GM21786 (cell line): ENCODE results near the gene TBKBP1.
"Not testable (repeated sequence)": the region's sequence is repeated elsewhere in the genome, so short reads cannot be mapped to it uniquely, and the experiment has no call there.

Experiments
- ATAC-seq: cut with Tn5 transposase; IDR thresholded peaks from one replicate; pipeline ENCODE4 v1.9.1; 2021; ENCODE audit not compliant: unreplicated experiment

The TBKBP1 gene

DNA sequence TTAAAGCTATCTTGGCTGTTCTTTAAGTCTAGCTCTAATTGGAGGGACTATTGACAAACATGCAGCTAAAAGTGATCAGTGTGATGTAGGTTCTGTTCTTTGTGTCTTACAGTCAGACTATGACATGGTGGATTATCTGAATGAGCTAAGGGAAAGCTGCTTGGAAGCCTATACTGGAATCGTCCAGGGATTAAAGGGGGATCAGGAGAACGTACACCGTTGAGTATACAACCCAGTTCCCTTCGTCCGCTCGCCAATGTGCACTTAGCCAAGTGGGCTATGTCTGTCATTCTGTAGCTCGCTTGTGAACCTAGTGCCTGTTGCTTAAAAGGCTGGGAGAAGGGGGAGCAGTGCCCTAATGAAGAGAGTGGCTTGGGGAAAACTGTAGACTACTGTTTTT lies 15.8 kb upstream of the TBKBP1 start:
- ATAC-seq: no peak

DNA sequence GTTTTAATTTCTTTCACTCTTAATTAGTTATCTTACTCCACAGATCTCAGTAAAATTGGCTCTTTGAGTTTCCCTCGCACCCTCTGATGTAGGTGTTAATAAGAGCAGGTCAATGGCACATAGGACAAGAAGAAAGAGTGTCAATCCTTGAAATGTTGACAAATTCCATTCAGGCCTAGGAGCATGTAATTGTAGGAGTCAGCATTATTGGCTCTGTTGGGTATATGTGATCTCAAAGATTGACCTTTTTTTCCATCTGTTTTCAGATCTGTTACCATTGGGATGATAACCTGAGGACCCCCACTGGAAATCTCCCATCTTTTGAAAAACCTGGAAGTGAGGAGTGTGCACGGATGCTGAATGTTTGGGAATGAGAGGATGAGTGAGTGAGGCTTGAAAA lies 11.8 kb upstream of the TBKBP1 start:
- no peak for ATAC-seq

DNA sequence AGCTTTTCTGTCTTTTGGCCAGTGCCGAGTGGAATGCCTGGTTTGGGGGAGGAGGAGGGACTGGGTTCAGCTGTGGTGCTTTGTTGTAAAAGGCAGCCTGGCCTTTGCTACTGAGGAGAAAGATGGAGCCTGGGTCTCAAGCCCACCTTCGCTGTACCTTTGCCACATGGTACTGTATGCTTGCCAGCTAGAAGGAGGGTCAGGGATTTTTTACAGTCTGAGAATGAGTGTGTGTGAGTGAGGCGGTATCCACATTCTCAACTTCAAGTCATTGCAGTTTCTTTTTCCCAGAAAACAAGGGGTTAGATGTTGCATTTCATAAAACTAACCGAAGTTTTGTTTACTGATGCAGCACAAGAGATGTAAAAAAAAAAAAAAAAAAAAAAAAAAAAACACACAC lies 11.2 kb upstream of the TBKBP1 start:
- not testable (repeated sequence) for ATAC-seq

DNA sequence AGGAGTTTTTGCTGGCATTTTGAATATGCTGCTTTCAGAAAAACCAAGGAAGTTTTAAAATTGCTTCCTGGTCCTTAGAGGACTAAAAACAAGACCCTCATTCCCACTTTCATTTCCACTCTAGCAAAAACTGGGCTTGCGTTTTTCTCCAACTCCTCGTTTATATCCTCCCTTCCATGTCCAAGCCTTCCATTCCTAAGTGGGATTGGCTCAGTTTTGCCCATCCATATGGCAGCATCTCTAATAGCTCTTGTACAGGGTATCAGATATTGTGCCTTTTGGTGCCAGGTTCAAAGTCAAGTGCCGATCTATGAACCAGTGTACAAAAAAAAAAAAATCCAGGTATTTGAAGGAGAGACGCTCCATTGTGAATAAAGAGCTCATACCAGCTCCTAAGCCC lies 9.9 kb upstream of the TBKBP1 start:
- no peak for ATAC-seq

DNA sequence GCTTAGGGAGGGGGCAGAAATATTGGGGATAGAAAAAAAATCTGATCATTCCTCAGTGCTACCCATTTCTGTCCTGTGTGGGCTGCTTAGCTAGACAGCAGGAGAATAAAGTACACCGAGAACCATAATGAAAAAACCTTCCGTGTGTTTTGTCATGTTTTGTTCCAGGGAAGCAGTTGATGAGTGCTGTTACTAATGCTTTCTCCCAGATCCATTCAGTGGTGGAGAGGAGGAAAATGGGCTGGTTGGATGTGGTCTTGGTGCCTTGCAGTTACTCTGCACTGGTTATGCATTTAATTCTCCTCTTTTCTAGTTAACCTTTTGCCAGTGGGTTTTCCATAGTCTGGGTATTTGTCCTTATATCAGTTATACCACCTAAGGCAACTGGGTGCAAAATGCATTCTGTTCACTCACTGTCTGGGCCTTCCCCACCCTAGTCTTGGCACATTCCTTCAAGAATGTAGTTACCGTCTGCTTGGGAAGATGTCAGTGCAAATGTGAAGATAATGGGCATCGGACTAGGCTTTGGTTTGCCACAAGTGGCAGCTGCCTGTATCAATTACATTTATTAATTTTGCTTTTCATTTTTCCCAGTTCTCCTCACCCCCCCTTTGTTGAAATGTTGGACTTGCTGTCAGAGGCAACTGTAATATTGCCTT lies 9.3 kb upstream of the TBKBP1 start:
- no peak for ATAC-seq

DNA sequence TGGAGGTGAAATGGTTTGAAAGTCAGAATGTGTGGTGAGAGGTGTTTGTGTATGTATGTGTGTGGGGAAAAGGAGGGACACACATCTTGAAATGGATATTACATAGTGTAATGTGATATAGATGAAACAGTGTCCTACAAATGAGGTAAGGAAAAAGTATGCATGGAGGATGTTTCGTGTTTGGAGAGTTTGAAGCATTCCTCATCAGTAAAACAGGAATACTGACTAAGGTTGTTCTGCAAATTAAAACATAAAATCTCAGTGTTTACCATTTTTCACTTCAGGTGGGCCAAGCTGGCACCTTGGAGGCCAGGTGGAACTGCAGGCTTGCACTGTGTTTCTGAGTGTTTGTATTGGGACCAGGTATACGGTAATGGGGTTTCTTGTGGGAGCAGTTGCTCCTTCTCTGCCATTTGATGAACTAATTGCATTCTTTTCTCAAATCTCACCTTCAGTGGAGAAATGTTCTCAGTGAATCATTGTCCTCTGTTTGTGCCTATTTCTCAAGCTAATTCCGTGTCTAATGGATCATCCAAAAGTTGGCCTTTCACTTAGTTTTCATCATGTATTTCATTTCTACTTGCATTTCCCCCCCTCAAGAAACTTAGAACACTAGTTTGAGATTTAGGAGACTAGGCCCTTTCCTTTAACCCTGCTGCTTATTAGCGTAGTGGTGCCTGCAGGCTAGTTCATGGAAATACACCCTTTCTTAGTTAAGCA lies 8.2 kb upstream of the TBKBP1 start:
- ATAC-seq: no peak

DNA sequence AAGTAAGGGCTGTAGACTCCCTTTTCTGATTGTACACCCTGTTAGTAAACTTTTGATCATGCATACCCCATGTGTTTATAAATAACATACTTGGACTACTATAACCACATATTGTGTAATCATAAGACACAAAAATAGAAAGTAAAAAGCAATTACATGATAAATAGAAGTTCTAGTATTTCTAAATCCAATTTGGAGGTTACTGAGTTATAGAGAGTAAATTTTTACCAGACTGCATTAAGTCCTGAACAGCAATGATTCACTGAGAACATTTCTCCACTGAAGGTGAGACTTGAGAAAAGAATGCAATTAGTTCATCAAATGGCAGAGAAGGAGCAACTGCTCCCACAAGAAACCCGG lies 7.7 kb upstream of the TBKBP1 start:
- ATAC-seq: no peak

DNA sequence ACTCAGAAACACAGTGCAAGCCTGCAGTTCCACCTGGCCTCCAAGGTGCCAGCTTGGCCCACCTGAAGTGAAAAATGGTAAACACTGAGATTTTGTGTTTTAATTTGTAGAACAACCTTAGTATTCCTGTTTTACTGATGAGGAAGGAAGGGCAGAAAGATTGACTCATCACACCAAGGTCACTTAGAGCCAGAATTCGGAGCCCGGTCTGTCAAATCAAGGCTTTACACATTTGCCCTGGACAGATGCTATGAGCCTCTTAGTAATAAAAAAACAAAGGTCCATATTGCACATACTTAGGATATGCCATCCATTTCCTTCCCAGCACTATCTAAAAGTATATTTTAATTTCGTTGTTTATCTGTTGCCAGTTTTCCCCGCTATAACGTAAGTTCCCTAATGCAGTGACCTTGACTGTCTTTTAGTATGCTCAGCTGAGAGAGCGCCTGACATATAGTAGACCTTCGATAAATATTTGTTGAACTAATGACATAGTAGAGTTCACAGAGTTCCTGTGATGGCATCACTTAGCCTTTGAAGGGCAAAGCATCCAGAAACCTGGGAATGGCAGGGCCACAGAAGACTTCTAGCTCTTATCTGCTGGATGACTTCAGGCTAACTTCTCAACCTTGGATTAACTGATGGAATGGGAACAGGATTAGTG lies 7.2 kb upstream of the TBKBP1 start:
- no peak for ATAC-seq

DNA sequence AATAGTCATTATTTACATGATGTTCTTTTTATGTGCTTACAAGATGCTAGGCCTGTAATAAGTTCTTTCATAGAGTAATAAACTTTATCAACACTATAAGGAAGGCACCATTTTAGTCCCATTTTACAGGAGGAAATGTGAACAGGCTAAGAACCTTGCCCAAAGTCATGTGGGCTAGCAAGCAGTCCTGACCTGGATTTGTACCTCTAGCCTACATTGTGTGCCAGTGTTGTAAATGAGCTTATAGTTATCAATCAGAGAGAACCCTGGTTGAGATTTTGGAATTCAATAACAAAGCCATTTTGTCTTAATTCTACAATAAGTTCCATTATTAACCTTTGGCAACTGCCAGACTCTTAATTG lies 6.7 kb upstream of the TBKBP1 start:
- ATAC-seq: no peak

DNA sequence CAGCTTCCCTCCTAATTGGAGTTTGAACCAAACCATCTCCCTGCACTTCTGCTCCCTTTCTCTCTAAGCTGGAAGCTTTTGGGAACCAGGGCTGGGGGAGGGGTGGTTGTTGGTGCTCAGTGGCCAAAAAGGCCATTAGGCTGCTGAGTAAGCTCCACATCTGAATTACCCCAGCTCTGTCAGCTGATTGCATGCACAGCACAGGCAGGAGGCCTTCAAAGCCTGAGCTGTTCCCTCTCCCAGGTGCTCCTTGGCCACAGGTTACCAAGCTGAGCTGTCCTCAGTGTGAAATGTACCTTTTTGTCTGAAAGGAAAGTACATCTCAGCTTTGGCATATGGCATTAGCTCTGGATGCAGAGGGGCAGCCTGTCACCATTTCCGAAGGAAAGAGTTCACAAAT lies 6.2 kb upstream of the TBKBP1 start:
- no peak for ATAC-seq

DNA sequence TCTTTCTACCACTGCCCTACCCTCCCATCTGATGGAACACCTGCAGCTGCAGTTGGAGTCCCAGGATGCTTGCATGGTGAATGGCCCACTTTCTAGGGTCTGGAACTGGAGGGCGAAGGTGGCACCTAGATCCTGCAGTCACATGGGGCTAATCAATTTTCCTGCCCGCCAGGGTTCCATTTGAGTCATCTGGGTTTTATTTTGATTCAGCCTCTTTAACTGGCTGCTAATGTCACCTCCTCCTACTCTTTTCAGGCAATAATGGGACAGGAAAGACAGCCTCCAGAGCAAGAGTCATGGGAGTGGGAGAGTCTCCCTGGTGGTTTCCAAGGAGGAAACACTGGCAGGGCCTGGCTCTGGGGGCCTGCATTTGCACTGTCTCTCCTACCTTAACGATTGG lies 3.8 kb upstream of the TBKBP1 start:
- ATAC-seq: no peak

DNA sequence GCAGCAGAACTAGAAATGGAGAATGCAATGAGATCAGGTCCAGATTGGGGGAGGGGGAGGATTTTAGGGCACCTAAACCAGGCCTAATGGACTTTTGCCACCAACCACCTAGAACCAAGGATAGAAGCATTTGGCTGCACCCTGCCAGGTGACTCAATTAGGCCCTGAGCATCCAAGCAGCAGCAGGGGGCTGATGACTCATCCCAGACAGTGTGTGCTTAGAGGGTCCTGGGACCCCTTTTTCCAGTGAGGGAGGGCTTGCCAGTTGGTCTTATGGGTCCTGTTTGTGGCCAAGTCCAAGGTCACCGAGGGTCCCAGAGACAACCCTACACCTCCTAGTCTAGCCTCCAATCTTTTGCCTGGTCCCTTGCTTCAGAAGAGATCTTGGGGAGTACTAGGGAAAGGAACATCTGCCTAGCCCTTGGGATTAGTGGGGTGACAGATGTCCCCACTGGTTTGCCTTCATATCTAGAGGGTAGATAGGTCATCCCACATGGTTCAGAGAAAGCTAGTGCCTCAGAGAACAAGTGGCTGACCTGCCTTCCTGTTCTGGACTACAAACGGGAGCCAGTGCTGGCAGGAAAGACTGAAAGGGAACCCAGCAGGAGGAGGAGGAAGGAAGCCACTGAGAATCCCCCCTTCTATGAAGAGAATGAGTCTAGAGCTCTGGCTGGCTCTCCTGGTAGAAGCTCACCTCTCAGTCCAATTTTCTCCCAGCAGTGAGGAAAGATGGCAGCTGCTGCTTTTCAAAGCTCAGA lies 1.6 kb upstream of the TBKBP1 start:
- no peak for ATAC-seq

DNA sequence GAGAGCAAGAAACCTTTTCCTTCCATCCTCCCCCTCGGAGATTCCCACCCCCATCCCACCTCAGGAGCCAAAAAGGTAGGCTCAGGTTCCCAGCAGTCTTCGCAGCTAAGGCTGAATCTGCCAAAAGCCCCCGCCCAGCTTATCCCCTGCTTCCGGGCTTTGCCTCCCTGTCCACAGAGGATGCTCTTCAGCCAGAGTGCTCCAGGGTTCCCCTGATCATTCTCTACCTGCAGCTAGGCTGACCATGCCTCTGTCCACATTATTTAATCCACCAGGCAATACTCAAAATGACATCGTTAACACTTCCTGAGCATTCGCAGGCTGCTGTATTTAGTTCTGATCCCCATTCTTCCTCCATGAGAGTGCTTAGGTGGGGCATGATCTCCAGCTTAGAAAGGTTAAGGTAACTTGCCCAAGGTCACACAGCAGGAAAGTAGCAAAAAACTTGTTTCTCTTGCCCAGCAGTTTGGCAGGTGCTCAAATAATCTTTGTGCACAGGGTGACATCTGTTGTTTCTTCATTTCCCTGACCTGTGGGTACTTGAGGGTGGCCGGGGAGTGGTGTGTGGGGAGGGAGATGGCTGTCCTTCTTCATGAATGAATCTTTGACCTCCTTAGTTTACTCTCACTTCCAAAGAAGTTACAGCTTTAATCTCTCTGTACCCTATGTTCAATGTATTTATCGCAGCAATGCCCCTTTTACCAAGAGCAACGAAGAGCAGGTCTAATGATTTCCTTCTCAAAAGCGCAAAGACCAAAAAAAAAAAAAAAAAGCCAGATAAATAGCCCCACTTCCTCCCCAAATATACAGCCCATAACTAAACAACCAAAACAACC lies 848 bp upstream of the TBKBP1 start:
- no peak for ATAC-seq

DNA sequence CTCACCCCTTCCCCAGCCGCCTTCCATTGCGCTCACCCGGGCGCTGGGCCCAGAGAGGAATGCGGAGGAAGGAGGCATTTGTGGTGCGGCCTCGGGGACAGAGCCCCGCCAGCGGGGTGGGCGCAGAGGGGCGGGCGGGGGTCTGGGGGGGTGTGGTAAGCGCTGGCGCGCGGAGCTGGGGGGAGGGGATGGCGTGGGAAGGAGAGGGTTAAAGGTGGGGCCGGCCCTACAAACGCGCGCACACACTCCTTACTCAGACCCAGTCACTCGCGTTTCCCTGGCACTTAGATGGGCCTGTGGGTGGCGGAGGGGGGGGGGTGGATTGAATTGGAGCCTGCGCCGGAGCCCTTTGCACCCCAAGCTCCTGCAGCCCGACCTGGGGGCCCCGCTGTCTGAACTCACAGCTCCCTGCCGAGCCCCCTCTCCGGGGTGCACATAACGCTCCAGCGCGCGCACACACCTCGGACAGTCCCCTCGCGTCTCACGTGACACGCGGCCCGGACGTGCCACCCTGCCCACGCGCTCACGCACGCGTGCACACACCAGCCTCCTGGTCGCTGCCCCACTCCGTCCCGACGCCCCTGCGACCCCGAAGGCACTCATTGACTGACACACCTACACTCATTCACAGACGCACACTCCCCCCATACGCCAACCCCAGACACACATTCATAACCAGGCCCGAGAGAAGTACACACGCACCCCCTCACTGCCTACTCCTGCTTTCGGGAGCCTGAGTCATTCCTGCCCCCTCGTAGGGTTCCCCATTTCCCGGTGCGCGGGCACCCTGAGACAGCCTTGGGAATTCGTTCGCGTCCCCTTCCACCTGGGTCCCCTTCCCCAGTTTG lies 844 bp downstream of the TBKBP1 start:
- no peak for ATAC-seq

DNA sequence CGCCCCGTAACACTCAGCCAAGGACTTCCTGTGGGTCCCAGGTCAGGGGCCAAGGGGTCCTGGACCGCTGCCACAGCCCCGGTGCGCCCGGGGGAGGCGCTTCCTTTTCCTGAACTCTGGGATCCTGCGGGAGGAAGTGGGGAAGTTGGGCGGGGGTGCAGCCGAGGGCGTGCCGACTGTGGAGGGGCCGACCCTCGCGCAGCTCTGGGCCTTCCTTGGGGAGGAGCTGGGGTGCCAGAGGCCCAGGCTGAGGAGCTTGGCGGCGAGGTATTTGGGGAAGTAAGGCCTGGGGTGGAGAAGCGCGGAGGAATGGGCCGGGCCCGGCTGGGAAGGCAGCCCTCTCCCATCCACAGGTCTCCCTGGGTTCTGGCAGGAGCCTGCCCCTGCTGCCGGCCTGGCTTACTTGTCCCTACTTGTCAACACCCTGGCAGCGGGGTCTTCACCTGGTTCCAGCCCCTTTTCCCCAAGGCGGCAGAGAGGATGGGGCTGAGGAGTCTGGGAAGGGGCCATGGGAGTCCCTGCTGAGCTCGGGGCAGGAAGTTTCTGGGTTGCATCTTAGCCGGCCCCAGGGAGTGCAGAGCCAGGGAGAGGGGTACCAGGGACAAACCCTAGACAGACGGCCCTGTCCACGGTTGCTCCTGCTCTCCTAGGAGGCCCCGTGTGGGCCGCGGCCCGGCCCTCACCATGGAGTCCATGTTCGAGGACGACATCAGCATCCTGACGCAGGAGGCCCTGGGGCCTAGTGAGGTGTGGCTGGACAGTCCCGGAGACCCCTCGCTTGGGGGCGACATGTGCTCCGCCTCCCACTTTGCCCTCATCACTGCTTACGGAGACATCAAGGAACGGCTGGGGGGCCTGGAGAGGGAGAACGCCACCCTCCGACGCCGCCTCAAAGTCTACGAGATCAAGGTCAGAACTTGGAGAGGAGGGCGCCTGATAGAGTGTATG lies 1.7 kb downstream of the TBKBP1 start:
- no peak for ATAC-seq

DNA sequence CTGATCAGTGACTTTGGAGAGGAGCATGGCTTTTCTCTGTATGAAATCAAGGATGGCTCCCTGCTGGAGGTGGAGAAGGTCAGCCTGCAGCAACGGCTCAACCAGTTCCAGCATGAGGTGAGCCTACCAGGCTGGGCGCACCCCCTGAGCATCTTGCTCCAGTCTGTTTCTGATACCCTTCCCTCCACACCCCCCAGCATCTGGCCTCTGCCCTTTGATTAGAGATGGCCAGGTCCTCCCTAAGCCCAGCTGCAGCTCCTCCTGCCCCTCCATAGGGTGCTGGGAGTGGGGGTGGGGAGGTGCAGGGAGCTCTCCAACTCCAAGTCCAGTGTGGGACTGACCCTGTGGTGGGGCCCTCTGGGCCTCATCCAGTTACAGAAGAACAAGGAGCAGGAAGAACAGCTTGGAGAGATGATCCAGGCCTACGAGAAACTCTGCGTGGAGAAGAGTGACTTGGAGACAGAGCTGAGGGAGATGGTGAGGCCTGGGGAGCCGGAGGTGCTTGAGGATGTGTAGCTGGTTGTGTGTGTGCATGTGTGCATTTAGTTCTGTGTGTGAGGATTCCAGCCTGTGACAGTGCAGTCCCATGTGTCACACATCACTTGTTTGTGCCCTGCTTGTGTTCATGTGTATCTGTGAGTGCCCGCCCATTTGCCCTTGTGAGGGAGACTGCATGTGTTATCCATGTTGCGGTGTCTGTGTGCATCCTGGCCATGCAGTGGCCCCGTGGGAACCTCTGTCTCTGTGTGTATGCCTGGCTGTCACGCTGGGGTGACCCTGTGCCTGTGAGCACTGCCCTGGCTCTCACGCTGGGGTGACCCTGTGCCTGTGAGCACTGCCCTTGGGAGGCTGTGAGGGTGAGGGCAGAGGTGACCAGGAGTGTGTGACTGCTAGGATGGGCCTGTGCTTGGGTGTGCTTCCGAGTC lies 3.0 kb downstream of the TBKBP1 start:
- ATAC-seq: no peak

DNA sequence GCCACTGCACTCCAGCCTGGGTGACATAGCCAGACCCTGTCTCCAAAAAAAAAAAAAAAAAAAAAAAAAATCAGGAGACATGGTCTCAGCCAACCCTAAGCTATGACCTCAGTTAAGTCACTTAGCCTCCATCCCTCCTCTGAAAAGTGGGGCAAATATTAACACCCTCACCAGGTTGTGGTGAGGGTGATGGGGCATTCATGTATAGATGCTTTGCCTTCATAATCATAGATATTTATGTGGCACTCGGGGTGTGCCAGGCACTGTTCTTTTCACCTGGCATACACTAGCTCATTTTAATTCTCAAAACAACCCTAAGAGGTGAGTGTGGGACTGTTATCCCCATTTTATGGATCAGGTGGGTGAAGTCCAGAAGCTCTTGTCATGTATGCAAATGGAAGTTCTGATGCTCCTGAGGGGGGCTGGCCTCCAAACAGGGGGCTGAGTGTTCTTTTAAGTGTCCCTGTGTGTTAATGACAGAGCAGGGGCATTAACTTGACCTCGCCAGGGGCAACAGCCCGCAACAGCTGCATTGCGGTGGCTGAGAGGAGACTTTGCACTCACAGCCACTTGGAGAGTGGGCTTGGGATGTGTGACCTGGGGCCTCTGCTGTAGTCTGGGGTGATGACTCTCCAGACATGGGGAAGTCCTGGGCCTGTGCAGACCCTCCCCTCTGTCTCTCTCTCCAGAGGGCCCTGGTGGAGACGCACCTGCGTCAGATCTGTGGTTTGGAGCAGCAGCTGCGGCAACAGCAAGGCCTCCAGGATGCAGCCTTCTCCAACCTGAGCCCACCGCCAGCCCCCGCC lies 4.1 kb downstream of the TBKBP1 start:
- no peak for ATAC-seq
